AG04449 (cell line): ENCODE measurements around the gene CMYA5.

ENCODE experiments used
- CTCF ChIA-PET: fragments of 350-600 bp; formaldehyde crosslinking; extraction: SDS; loops from one replicate; lab custom pipeline; 2021; ENCODE audit warnings: antibody characterized with exemption; lab: Yijun Ruan, JAX
- POLR2A ChIA-PET: fragments of 400-600, 350-600 bp; formaldehyde crosslinking; extraction: SDS; loops from one replicate; lab custom pipeline; 2020; ENCODE audit warnings: antibody characterized with exemption, inconsistent platforms; lab: Yijun Ruan, JAX
- DNase-seq: peaks from one replicate; pipeline ENCODE4 v3.0.0-alpha.2; 2010; ENCODE audit warnings: low read depth, low spot score
- H3K4me3 ChIP-seq: 2 replicates; pipeline ENCODE4 v1.5.1; 2011; ENCODE audit warnings: low read depth, mild to moderate bottlenecking, control low read depth, low read length
- TF ChIP-seq, protein P1 (sequence below): IDR thresholded peaks from one replicate; pipeline ENCODE4 v1.5.1; 2011; ENCODE audit warnings: mild to moderate bottlenecking, moderate library complexity, low read length, control low read depth, inconsistent platforms; ENCODE audit not compliant: insufficient read depth; ENCODE audit errors: missing control alignments

Gene CMYA5

DNA sequence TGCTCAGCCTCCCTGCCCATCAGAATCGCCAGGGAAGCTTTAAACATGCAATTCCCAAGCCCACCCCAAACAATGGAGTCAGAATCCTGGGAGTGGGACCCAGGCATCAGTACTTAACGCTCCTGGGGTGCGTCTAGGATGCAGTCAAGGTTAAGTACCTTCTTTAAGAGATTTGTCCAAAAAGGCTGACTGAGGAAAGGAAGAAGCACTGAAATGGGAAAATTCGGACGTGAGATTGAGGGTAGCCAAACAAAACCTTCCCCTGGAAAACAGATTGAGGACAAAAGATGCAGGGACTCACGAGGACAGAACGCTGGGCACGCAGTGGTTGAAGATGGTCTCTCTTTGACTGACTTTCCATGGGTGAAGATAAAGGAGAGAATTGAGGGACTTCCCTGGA is 157.9 kb downstream of the CMYA5 start:
- TF ChIP-seq, protein P1, sequence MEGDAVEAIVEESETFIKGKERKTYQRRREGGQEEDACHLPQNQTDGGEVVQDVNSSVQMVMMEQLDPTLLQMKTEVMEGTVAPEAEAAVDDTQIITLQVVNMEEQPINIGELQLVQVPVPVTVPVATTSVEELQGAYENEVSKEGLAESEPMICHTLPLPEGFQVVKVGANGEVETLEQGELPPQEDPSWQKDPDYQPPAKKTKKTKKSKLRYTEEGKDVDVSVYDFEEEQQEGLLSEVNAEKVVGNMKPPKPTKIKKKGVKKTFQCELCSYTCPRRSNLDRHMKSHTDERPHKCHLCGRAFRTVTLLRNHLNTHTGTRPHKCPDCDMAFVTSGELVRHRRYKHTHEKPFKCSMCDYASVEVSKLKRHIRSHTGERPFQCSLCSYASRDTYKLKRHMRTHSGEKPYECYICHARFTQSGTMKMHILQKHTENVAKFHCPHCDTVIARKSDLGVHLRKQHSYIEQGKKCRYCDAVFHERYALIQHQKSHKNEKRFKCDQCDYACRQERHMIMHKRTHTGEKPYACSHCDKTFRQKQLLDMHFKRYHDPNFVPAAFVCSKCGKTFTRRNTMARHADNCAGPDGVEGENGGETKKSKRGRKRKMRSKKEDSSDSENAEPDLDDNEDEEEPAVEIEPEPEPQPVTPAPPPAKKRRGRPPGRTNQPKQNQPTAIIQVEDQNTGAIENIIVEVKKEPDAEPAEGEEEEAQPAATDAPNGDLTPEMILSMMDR = no peak
- CTCF ChIA-PET = interaction anchor here (6.4 kb wide), 1 partner anchor 10 kb away, joined by 53 read pairs; no protein-coding TSS in a partner anchor

DNA sequence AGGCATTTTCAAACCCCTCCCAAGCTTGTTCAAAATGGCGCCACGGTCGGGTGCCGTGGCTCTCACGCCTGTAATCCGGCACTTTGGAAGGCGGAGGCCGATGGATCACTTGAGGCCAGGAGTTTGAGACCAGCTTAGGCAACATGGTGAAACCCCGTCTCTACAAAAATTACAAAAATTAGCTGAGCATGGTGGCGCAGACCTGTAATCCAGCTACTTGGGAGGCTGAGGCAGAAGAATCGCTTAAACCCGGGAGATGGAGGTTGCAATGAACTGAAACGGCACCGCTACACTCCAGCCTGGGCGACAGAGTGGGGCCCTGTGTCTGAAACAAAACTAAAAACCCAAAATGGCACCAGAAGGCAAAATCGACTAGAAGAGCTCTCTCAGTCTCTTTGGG is 159.4 kb downstream of the CMYA5 start:
- ChIA-PET POLR2A (no interaction called here), CTCF (interaction anchor here (1.2 to 6.4 kb wide), 2 partner anchors 8 to 234 kb away, joined by 3 to 53 read pairs; no protein-coding TSS in a partner anchor)
- no peak for DNase-seq
- TF ChIP-seq, protein P1 = no peak
- no peak overlapping the region for H3K4me3 ChIP-seq

More for the DNA sequence above, 157.9 kb downstream of the CMYA5 start:
- no peak overlapping the region for H3K4me3 ChIP-seq
- no peak for DNase-seq
- POLR2A ChIA-PET = no interaction called here
